HG03039 (cell line): Measurements from ENCODE around the gene EIF4H.
"Not testable (repeated sequence)": the region's sequence is repeated elsewhere in the genome, so short reads cannot be mapped to it uniquely, and the experiment has no call there.

Experiments
- ATAC-seq: cut with Tn5 transposase; IDR thresholded peaks from one replicate; pipeline ENCODE4 v1.9.1; 2021; ENCODE audit warnings: mild to moderate bottlenecking, moderate library complexity; ENCODE audit not compliant: unreplicated experiment

Gene EIF4H

GRCh38 chr7:74173866-74174605 is at the start of gene EIF4H:
Gene EIF4H, plus strand, starts transcription at chr7:74174356. Its CDS starts 28 bp downstream, at chr7:74174384.
- peak; percentile 76 for ATAC-seq

DNA sequence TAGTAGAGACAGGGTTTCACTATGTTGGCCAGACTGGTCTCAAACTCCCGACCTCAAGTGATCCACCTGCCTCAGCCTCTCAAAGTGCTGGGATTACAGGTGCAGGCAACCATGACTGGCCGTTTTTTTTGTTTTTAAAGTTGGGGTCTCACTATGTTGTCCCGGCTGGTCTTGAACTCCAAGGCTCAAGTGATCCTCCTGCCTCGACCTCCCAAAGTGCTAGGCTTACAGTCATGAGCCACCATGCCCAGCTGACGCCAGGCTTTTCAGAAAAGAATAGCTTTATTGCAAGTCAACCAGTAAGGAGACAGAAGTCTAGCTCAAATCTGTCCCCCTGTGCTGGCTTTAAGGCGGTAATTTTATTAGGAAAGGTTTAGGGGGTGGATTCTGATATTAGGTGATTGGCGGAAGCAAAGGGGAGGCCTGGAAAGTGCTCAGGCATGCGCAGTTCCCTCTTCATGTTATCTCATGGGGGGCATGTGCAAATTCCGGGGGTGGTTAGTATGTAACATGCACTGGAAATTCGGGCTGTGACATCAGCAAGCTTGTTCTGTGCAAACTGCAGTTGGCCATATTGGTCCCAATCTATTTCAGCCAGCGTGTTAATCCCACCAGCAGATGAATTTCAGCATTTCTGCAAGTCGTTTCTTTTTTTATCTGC is 47.8 kb upstream of the EIF4H start:
- ATAC-seq: no peak

DNA sequence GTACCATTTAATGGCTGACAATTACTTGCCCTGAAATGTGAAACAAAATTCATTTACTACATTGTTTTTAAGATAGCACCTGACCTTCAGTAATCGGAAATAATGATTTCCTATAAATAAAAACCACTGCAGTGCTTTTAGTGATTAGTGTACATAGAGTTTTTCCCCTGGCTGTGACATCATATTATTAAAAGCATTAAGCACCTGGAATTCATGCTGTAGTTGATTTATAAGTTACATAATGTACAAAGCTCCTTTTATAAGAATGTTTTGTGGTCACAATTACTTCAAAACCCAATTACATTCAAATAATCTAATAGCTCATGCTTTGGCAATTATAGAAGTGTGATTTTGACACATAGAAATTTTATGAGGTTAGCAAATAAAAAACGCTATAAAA is 44.3 kb upstream of the EIF4H start:
- no peak for ATAC-seq

DNA sequence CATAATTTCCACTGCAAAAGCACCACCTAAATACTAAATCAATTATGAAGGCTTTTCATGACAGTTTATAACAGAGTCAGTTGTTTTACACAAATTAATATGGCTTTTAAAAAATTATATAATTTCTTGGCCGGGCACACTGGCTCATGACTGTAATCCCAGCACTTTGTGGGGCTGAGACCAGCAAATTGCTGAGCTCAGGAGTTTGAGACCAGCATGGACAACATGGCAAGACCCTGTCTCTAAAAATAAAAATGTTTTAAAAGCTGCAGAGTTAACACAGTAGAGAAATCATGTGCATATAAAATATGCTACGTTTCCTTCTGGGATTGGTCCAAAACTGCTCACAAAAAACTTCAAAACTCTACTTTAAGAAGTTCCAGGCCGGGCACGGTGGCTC is 43.6 kb upstream of the EIF4H start:
- no peak for ATAC-seq

GRCh38 chr7:74134117-74134620 is 40.0 kb upstream of the EIF4H start:
- no peak for ATAC-seq

GRCh38 chr7:74138334-74138867 is 35.8 kb upstream of the EIF4H start:
- no peak for ATAC-seq

DNA sequence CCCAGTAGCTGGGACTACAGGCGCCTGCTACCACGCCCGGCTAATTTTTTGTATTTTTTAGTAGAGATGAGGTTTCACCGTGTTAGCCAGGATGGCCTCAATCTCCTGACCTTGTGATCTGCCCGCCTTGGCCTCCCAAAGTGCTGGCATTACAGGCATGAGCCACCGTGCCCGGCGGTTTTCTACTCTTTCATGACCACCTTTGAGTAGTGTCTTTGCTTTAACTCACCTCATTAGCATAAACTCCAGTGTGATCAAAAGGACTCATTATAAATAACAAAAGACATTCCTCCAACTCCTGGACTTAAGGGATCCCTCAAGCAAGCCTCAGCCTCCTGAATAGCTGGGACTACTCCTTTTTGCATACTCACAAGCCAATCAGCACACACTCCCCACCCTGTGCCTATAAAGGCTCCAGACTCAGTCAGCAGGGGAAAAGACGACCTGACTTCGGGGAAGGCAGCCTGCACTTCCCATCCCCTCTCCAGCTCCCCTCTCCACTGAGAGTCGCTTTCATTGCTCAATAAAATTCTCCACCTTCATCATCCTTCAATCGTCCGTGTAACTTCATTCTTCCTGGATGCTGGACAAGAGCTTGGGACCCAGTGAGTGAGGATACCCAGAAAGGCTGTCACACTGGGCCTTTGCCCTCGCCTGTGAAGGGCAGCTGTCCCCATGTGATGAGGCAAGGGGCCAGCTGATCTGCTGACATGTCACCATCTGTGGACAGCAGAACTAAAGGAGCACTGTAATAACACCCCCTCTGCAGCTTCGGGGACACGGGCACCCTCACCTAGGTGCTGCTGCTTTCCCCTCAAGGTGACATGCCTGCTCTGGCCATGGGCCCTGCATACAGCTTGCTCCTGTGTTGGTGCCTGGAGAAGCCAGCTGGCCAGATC is 35.0 kb upstream of the EIF4H start:
- no peak for ATAC-seq

DNA sequence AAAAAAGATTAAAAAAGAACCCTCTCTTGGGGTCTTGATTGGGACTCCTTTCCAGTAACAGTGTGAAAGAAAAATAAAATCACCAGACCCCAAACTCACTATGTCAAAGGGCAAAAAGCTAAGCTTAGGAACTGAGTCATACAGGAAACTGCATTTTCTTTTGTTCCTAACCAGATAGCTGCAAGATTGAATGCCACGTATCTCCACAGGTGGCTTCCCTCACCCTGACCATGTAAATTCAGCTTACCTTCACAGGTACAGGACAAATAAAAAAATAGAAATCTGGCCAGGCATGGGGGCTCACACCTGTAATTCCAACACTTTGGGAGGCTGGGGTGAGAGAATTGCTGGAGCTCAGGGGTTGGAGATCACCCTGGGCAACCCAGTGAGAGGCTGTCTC is 32.5 kb upstream of the EIF4H start:
- ATAC-seq: no peak

DNA sequence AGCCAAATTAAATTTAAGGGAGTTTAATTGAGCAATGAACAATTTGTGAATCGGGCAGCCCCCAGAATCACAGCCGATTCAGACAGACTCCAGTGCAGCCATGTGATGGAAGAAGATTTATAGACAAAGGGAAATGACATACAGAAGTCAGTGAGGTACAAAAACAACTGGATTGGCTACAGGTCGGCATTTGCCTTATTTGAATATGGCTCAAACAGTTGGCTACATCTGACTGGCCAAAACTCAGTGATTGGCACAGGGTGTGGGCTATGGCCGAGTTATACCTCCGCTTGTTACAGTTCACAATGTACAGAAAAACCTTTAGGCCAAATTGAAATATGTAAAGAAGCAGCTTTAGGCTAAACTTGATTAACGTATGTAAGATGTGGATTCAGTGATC is 30.8 kb upstream of the EIF4H start:
- no peak for ATAC-seq

DNA sequence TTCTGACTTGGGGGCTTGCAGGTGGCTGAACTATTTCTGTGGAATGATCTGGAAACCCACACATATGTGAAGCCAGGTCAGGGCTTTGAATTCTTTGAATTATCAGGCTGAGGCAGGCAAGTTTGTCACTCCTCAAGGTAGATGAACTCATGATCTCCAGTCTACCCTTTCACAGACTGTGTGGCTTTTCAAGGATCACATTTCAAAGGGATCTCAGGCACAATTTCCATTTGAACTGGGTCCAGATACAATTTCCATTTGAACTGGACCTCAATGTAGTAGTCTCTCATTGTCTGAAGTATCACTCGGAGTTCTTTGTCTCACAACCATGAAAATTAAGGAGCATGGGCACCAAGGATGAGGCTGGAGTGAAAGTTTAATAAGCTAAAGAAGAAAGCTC is 25.7 kb upstream of the EIF4H start:
- no peak for ATAC-seq

DNA sequence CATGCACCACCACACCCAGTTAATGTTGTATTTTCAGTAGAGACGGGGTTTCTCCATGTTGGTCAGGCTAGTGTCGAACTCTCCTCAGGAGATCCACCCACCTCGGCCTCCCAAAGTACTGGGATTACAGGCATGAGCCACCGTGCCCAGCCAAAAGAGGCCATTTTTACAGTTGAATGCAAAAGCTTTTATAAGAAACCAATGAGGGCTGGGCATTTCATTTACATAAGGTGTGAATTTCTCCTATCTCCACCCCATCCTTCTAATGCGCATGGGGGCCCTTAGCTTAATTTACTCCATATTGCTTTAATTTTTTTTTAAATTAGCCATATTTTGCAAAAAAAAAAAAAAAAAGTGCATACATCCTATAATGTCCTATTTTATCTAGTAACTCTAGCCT is 25.1 kb upstream of the EIF4H start:
- no peak for ATAC-seq

DNA sequence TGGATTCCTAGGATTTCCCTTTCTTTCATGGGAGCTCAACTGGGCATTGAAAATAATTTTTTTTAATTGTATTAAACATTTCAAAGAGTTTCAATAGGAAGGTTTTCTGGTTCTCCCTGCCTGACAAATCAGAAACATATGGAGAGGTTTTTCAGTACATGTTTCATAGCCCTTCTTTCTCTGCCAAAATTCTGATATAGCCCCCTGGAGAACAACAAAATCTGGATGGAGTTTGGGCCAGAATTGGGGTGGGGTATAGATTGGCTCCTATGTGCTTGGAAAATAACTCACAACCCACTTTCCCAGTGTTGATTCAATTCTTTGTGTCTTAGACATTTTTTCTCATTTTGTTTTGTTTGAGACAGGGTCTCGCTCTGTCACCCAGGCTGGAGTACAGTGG is 24.6 kb upstream of the EIF4H start:
- ATAC-seq: no peak

DNA sequence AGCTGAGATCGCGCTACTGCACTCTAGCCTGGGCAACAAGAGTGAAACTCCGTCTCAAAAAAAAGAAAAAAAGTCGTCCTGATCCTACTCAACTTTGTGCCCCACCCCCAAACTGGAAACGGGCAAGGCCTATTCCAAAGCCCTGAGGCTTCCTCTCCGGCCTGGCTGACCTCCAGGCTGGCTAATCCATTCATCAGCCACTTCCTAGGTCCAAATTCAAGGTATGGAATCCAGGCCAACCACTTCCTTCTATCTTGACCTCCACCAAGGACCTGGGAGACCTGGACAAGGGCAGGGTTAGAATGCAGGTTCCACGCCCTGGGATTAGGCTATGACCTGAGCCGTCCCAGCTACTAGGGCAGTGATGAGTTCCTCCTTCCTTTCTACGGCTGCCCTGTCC is 20.4 kb upstream of the EIF4H start:
- ATAC-seq: no peak

DNA sequence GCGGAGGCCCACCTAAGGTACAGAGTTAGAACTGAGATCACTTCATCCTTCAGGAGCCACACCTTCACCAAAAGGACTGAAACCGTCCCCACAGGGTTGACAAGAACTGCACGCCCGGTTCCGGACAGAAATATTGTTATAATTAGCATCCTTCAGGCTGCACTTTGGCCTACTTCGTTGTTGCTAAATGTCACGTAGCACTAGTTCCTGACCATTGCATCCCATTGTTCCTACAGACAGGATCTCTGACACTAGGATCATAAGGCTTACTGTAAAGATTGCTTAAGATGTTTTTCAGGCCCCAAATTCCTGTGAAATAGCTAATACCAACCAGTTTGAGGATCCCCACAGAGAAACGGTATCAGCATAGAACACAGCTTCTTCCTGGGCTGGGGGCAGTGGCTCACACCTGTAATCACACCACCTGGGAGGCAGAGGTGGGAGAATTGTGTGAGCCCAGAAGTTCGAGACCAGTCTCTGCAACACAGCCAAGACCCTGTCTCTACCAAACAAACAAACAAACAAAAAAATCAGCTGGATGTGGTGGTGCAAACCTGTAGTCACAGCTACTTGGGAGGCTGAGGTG is 18.3 kb upstream of the EIF4H start:
- no peak for ATAC-seq

GRCh38 chr7:74157605-74158004 is 16.6 kb upstream of the EIF4H start:
- ATAC-seq: no peak

GRCh38 chr7:74164985-74165456 is 9.1 kb upstream of the EIF4H start:
- ATAC-seq: no peak

- ATAC-seq: no peak
These were observed 8.1 kb upstream of the EIF4H start for GRCh38 chr7:74165867-74166593.

GRCh38 chr7:74167324-74167723 is 6.8 kb upstream of the EIF4H start:
- not testable (repeated sequence) for ATAC-seq

DNA sequence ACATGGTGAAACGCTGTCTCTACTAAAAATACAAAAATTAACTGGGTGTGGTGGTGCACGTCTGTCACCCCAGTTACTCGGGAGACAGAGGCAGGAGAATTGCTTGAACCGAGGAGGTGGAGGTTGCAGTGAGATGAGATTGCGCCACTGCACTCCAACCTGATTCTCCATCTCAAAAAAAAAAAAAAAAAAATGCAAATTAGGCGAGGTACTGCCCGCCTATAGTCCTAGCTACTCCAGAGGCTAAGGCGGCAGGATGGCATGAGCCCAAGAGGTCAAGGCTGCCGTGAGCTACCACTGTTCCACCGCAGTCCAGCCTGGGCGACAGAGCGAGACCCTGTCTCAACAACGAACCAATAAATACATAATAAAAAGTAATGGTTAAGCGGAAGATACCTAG is 1.1 kb upstream of the EIF4H start:
- ATAC-seq: no peak

GRCh38 chr7:74173491-74173865 is 678 bp upstream of the EIF4H start:
- peak; percentile 10 for ATAC-seq
